Mesendoderm (in vitro differentiated cells): ENCODE data around the gene GINS2.
A peak's percentile ranks its signal among the peaks of the same experiment; 100 is the strongest.

Source experiments
- DNase-seq: peaks from one replicate; pipeline ENCODE4 v3.0.0; 2013
- H2AK5ac ChIP-seq: 2 replicates; pipeline ENCODE4 v1.6.1; 2013; ENCODE audit warnings: low read length, inconsistent platforms
- H2BK120ac ChIP-seq: 2 replicates; pipeline ENCODE4 v1.6.1; 2013; ENCODE audit warnings: low read depth, mild to moderate bottlenecking, low read length, moderate library complexity, mixed read lengths
- H2BK15ac ChIP-seq: replicated peaks from 2 replicates; pipeline ENCODE4 v1.6.1; 2013; ENCODE audit warnings: low read depth, mild to moderate bottlenecking, moderate library complexity
- H2BK5ac ChIP-seq: 2 replicates; pipeline ENCODE4 v1.6.1; 2013; ENCODE audit warnings: low read length, inconsistent platforms
- H3K18ac ChIP-seq: 2 replicates; pipeline ENCODE4 v1.6.1; 2013; ENCODE audit warnings: mild to moderate bottlenecking, low read length, mixed read lengths
- H3K23ac ChIP-seq: one replicate; pipeline ENCODE4 v1.6.1; 2013; ENCODE audit warnings: low read length
- H3K27ac ChIP-seq: 2 replicates; pipeline ENCODE4 v1.5.1; 2013; ENCODE audit warnings: low read depth, mild to moderate bottlenecking, inconsistent platforms, low read length, moderate library complexity
- H3K27me3 ChIP-seq: 2 replicates; pipeline ENCODE4 v1.6.1; 2013; ENCODE audit warnings: low read length, control low read depth, mild to moderate bottlenecking, inconsistent platforms; ENCODE audit not compliant: insufficient read depth, poor library complexity
- H3K36me3 ChIP-seq: 2 replicates; pipeline ENCODE4 v1.6.1; 2013; ENCODE audit warnings: low read length, inconsistent platforms; ENCODE audit not compliant: control insufficient read depth, insufficient read depth
- H3K4ac ChIP-seq: one replicate; pipeline ENCODE4 v1.6.1; 2013; ENCODE audit warnings: low read depth, mild to moderate bottlenecking, low read length, moderate library complexity
- H3K4me1 ChIP-seq: 2 replicates; pipeline ENCODE4 v1.6.1; 2013; ENCODE audit warnings: low read depth, low read length, inconsistent platforms; ENCODE audit not compliant: control insufficient read depth
- H3K4me2 ChIP-seq: 2 replicates; pipeline ENCODE4 v1.6.1; 2013; ENCODE audit warnings: low read length
- H3K4me3 ChIP-seq: 2 replicates; pipeline ENCODE4 v1.5.1; 2013; ENCODE audit warnings: mild to moderate bottlenecking, low read length
- H3K56ac ChIP-seq: one replicate; pipeline ENCODE4 v1.6.1; 2013; ENCODE audit warnings: low read length
- H3K79me1 ChIP-seq: 2 replicates; pipeline ENCODE4 v1.6.1; 2013; ENCODE audit warnings: low read length, inconsistent platforms
- H3K79me2 ChIP-seq: 2 replicates; pipeline ENCODE4 v1.6.1; 2013; ENCODE audit warnings: mild to moderate bottlenecking, low read length; ENCODE audit not compliant: control insufficient read depth, insufficient read depth
- H3K9ac ChIP-seq: 2 replicates; pipeline ENCODE4 v1.6.1; 2013; ENCODE audit warnings: low read length, inconsistent platforms
- H4K5ac ChIP-seq: one replicate; pipeline ENCODE4 v1.6.1; 2013; ENCODE audit warnings: low read length
- H4K8ac ChIP-seq: one replicate; pipeline ENCODE4 v1.6.1; 2013; ENCODE audit warnings: low read depth, mild to moderate bottlenecking, control low read depth, low read length, moderate library complexity
- WGBS: extraction: QIAGEN DNeasy Blood & Tissue Kit; methylation state at CpG from one replicate; pipeline ENCODE4 v1.1.7; 2013; ENCODE audit warnings: low lambda C conversion rate, missing lambda C conversion rate; ENCODE audit not compliant: insufficient coverage; ENCODE audit errors: extremely low coverage; 5-methylcytosine and 5-hydroxymethylcytosine counted together

GINS2 gene

GRCh38 chr16:85663891-85664321 lies 24.8 kb downstream of the GINS2 start:
- H4K8ac ChIP-seq = no peak overlapping the region
- no peak overlapping the region for H3K4me3 ChIP-seq
- H3K27ac ChIP-seq = no peak overlapping the region
- H2BK15ac ChIP-seq = no peak overlapping the region
- H3K79me2 ChIP-seq = no peaks in the 10 kb centered on the region
- no peak overlapping the region for H2BK120ac ChIP-seq
- H3K27me3 ChIP-seq = no peaks in the 10 kb centered on the region
- no peak overlapping the region for H3K9ac ChIP-seq
- H3K79me1 ChIP-seq = no peaks in the 10 kb centered on the region
- no peak overlapping the region for H3K23ac ChIP-seq
- no peak overlapping the region for H2AK5ac ChIP-seq
- no peak overlapping the region for H3K18ac ChIP-seq
- H3K56ac ChIP-seq = no peak overlapping the region
- no peak overlapping the region for H4K5ac ChIP-seq
- no peaks in the 10 kb centered on the region for H3K4me1 ChIP-seq
- no peak overlapping the region for H3K4ac ChIP-seq
- peaks cover 33% of the 10 kb centered on the region for H3K36me3 ChIP-seq
- no peak overlapping the region for H2BK5ac ChIP-seq
- WGBS = no CpG with 5 or more reads among the region's 12 CpGs
- no peak for DNase-seq
- H3K4me2 ChIP-seq = no peak overlapping the region

GRCh38 chr16:85662976-85663830 lies 25.6 kb downstream of the GINS2 start:
- H2BK15ac ChIP-seq = no peak overlapping the region
- no peak overlapping the region for H4K8ac ChIP-seq
- no peaks in the 10 kb centered on the region for H3K79me1 ChIP-seq
- no peak overlapping the region for H2AK5ac ChIP-seq
- H3K23ac ChIP-seq = no peak overlapping the region
- no peaks in the 10 kb centered on the region for H3K4me1 ChIP-seq
- no peak overlapping the region for H3K9ac ChIP-seq
- no peak overlapping the region for H2BK120ac ChIP-seq
- H3K18ac ChIP-seq = no peak overlapping the region
- H2BK5ac ChIP-seq = no peak overlapping the region
- peaks cover 32% of the 10 kb centered on the region for H3K36me3 ChIP-seq
- H3K4ac ChIP-seq = no peak overlapping the region
- DNase-seq = no peak
- H3K79me2 ChIP-seq = no peaks in the 10 kb centered on the region
- WGBS = no CpG with 5 or more reads among the region's 38 CpGs
- no peak overlapping the region for H3K4me2 ChIP-seq
- H3K56ac ChIP-seq = no peak overlapping the region
- H4K5ac ChIP-seq = no peak overlapping the region
- H3K4me3 ChIP-seq = no peak overlapping the region
- no peaks in the 10 kb centered on the region for H3K27me3 ChIP-seq
- H3K27ac ChIP-seq = no peak overlapping the region

- H3K4me3 ChIP-seq = no peak overlapping the region
- no peak overlapping the region for H2BK15ac ChIP-seq
- no peak overlapping the region for H2BK120ac ChIP-seq
- H3K9ac ChIP-seq = no peak overlapping the region
- no peak overlapping the region for H4K5ac ChIP-seq
- H3K36me3 ChIP-seq = peaks cover 29% of the 10 kb centered on the region
- H2BK5ac ChIP-seq = no peak overlapping the region
- H3K18ac ChIP-seq = no peak overlapping the region
- no peaks in the 10 kb centered on the region for H3K79me1 ChIP-seq
- H3K27ac ChIP-seq = no peak overlapping the region
- no peaks in the 10 kb centered on the region for H3K27me3 ChIP-seq
- no peak overlapping the region for H3K4me2 ChIP-seq
- H3K56ac ChIP-seq = no peak overlapping the region
- no peak overlapping the region for H2AK5ac ChIP-seq
- no peak overlapping the region for H3K4ac ChIP-seq
- no peak overlapping the region for H3K23ac ChIP-seq
- WGBS = no CpG with 5 or more reads among the region's 3 CpGs
- no peak overlapping the region for H4K8ac ChIP-seq
- DNase-seq = peak; percentile 7
- H3K4me1 ChIP-seq = no peaks in the 10 kb centered on the region
- no peaks in the 10 kb centered on the region for H3K79me2 ChIP-seq
These were observed 26.3 kb downstream of the GINS2 start for GRCh38 chr16:85662482-85662812.

- no peak overlapping the region for H4K5ac ChIP-seq
- H3K9ac ChIP-seq = no peak overlapping the region
- no peak overlapping the region for H3K23ac ChIP-seq
- peaks cover 24% of the 10 kb centered on the region for H3K36me3 ChIP-seq
- no peak overlapping the region for H2BK120ac ChIP-seq
- H3K27me3 ChIP-seq = no peaks in the 10 kb centered on the region
- WGBS = no CpG with 5 or more reads among the region's 26 CpGs
- no peak overlapping the region for H3K27ac ChIP-seq
- no peak for DNase-seq
- H3K4ac ChIP-seq = no peak overlapping the region
- H3K4me2 ChIP-seq = no peak overlapping the region
- H4K8ac ChIP-seq = no peak overlapping the region
- no peaks in the 10 kb centered on the region for H3K79me2 ChIP-seq
- no peaks in the 10 kb centered on the region for H3K79me1 ChIP-seq
- no peak overlapping the region for H3K18ac ChIP-seq
- H3K4me3 ChIP-seq = no peak overlapping the region
- H2BK5ac ChIP-seq = no peak overlapping the region
- H3K4me1 ChIP-seq = no peaks in the 10 kb centered on the region
- no peak overlapping the region for H2BK15ac ChIP-seq
- no peak overlapping the region for H3K56ac ChIP-seq
- H2AK5ac ChIP-seq = no peak overlapping the region
These were observed 26.8 kb downstream of the GINS2 start for GRCh38 chr16:85661740-85662481.

- Histone ChIP-seq H3K4me2 (no peak overlapping the region), H4K8ac (no peak overlapping the region), H3K79me2 (no peaks in the 10 kb centered on the region), H3K27ac (no peak overlapping the region), H3K27me3 (no peaks in the 10 kb centered on the region), H4K5ac (no peak overlapping the region), H3K23ac (no peak overlapping the region), H3K4ac (no peak overlapping the region), H3K9ac (no peak overlapping the region), H3K79me1 (no peaks in the 10 kb centered on the region), H2AK5ac (no peak overlapping the region), H2BK15ac (no peak overlapping the region), H3K4me1 (no peaks in the 10 kb centered on the region), H2BK5ac (no peak overlapping the region), H3K4me3 (no peak overlapping the region), H3K36me3 (peaks cover 20% of the 10 kb centered on the region), H2BK120ac (no peak overlapping the region), H3K56ac (no peak overlapping the region), H3K18ac (no peak overlapping the region)
- WGBS = no CpG with 5 or more reads among the region's 42 CpGs
- no peak for DNase-seq
These were observed 27.7 kb downstream of the GINS2 start for GRCh38 chr16:85660843-85661739.
